KMS-11 (cell line): Measurements from ENCODE around the gene TSGA10IP.

Experiments used
- H2AFZ ChIP-seq: fragments of 200-600 bp; sonication (generic); 2 replicates; pipeline ENCODE4 v1.6.1; 2016; ENCODE audit warnings: antibody characterized with exemption, mixed run types, low read depth
- H3K27ac ChIP-seq: fragments of 200-600 bp; sonication (generic); 2 replicates; pipeline ENCODE4 v1.6.1; 2016; ENCODE audit warnings: mild to moderate bottlenecking, mixed run types
- H3K27me3 ChIP-seq: fragments of 200-600 bp; sonication (generic); 2 replicates; pipeline ENCODE4 v1.6.1; 2017; ENCODE audit warnings: mild to moderate bottlenecking, low read depth, mixed run types, moderate library complexity; ENCODE audit not compliant: insufficient read depth
- H3K36me3 ChIP-seq: fragments of 200-600 bp; sonication (generic); 2 replicates; pipeline ENCODE4 v1.6.1; 2017; ENCODE audit warnings: mild to moderate bottlenecking, mixed run types; ENCODE audit not compliant: insufficient read depth
- H3K4me1 ChIP-seq: fragments of 200-600 bp; sonication (generic); 2 replicates; pipeline ENCODE4 v1.6.1; 2016; ENCODE audit warnings: mild to moderate bottlenecking, low read depth, mixed run types; ENCODE audit not compliant: poor library complexity, severe bottlenecking
- H3K4me2 ChIP-seq: fragments of 200-600 bp; sonication (generic); 2 replicates; pipeline ENCODE4 v1.7.0; 2016; ENCODE audit warnings: mild to moderate bottlenecking, mixed run types
- H3K4me3 ChIP-seq: fragments of 200-600 bp; sonication (generic); IDR thresholded peaks from 2 replicates; pipeline ENCODE4 v1.6.1; 2017; ENCODE audit warnings: low read depth, low read length, mixed read lengths; ENCODE audit not compliant: insufficient read depth
- H3K79me2 ChIP-seq: fragments of 200-600 bp; sonication (generic); 2 replicates; pipeline ENCODE4 v1.6.1; 2016; ENCODE audit warnings: low read depth, mixed run types; ENCODE audit not compliant: insufficient read depth
- H3K9ac ChIP-seq: fragments of 200-600 bp; sonication (generic); 2 replicates; pipeline ENCODE4 v1.6.1; 2016; ENCODE audit warnings: mild to moderate bottlenecking, mixed run types
- H4K20me1 ChIP-seq: fragments of 200-600 bp; sonication (generic); 2 replicates; pipeline ENCODE4 v1.6.1; 2016; ENCODE audit warnings: mild to moderate bottlenecking, mixed run types; ENCODE audit not compliant: insufficient read depth
- TF ChIP-seq, protein P1 (sequence below): fragments of 200-600 bp; sonication (generic); conservative IDR thresholded peaks from 2 replicates; pipeline ENCODE4 v1.6.1; 2017; ENCODE audit warnings: low read depth, mild to moderate bottlenecking, antibody characterized with exemption, low read length, moderate library complexity, mixed read lengths

TSGA10IP gene

DNA sequence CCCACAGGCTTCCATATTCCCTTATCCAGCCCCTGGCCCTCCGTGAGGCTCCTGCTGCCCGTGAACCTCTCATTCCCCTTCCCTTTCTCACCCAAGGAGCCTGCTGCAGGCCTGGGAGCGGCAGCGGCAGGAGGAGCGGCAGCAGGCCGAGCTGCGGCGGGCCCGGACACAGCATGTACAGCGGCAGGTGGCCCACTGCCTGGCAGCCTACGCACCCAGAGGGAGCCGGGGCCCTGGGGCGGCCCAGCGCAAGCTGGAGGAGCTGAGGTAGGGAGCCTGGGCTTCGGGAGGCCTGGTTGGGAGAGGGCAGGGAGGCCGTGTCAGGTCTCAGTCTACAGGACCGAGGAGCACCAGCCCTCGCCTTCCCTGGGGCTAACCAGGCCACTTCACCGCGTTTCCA is 8.2 kb downstream of the TSGA10IP start:
- no peak overlapping the region for H3K4me2 ChIP-seq
- no peak overlapping the region for H3K4me3 ChIP-seq
- TF ChIP-seq, protein P1, sequence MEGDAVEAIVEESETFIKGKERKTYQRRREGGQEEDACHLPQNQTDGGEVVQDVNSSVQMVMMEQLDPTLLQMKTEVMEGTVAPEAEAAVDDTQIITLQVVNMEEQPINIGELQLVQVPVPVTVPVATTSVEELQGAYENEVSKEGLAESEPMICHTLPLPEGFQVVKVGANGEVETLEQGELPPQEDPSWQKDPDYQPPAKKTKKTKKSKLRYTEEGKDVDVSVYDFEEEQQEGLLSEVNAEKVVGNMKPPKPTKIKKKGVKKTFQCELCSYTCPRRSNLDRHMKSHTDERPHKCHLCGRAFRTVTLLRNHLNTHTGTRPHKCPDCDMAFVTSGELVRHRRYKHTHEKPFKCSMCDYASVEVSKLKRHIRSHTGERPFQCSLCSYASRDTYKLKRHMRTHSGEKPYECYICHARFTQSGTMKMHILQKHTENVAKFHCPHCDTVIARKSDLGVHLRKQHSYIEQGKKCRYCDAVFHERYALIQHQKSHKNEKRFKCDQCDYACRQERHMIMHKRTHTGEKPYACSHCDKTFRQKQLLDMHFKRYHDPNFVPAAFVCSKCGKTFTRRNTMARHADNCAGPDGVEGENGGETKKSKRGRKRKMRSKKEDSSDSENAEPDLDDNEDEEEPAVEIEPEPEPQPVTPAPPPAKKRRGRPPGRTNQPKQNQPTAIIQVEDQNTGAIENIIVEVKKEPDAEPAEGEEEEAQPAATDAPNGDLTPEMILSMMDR = no peak
- H4K20me1 ChIP-seq = no peaks in the 10 kb centered on the region
- H3K27ac ChIP-seq = no peak overlapping the region
- H3K36me3 ChIP-seq = no peaks in the 10 kb centered on the region
- no peak overlapping the region for H3K9ac ChIP-seq
- H2AFZ ChIP-seq = no peak overlapping the region
- H3K4me1 ChIP-seq = peaks cover 13% of the 10 kb centered on the region
- H3K27me3 ChIP-seq = no peaks in the 10 kb centered on the region
- no peaks in the 10 kb centered on the region for H3K79me2 ChIP-seq

DNA sequence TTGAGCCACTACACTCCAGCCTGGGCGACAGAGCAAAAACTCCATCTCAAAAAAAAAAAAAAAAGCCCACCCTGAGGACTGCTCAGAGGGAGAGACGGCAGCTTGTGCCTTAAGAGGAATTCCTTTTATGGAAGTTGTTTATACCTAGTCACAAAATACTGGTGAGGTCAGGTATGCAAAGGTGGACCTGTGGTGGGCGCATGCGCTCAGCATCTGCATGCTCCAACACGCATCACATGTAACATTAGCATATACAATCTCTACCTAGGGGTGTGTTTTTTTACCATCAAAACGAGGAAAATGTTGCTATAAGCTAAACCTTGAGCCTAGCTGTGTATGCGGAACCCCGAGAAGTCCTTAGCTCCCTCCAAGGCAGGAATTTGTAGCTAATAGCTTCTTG is 9.5 kb downstream of the TSGA10IP start:
- Histone ChIP-seq H3K4me2 (no peak overlapping the region), H3K27me3 (no peaks in the 10 kb centered on the region), H3K4me1 (peaks cover 13% of the 10 kb centered on the region), H3K4me3 (no peak overlapping the region), H4K20me1 (no peaks in the 10 kb centered on the region), H2AFZ (no peak overlapping the region), H3K36me3 (no peaks in the 10 kb centered on the region), H3K79me2 (no peaks in the 10 kb centered on the region), H3K9ac (no peak overlapping the region), H3K27ac (no peak overlapping the region)
- TF ChIP-seq, protein P1 = no peak

DNA sequence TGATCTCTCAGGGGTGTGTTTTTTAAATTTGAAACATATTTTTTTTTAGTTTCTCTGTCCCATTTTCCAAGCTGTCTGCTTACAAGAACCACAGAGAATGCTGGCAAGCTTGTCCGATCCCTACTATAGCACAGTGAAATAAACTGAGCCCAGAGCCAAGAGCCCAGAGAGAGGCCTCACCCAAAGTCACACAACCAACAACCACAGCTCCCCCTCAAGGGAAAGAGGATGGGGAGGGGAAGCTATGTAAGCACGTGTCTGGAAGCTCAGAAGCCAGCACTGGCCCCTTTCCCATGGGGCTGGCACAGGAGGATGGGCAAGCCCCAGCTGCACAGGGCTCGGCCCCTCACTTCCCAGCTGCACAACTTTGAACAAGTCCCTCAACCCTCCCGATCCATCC is 13.0 kb downstream of the TSGA10IP start:
- peaks cover 29% of the 10 kb centered on the region for H3K4me1 ChIP-seq
- no peak overlapping the region for H3K27ac ChIP-seq
- no peak overlapping the region for H3K9ac ChIP-seq
- H3K27me3 ChIP-seq = no peaks in the 10 kb centered on the region
- H3K4me2 ChIP-seq = no peak overlapping the region
- no peaks in the 10 kb centered on the region for H3K36me3 ChIP-seq
- no peak overlapping the region for H2AFZ ChIP-seq
- peaks cover 15% of the 10 kb centered on the region for H3K79me2 ChIP-seq
- 0 out of 2 replicates have a peak, but pooled peaks cover 3% of the 10 kb centered on the region for H4K20me1 ChIP-seq
- TF ChIP-seq, protein P1 = no peak
- no peak overlapping the region for H3K4me3 ChIP-seq

DNA sequence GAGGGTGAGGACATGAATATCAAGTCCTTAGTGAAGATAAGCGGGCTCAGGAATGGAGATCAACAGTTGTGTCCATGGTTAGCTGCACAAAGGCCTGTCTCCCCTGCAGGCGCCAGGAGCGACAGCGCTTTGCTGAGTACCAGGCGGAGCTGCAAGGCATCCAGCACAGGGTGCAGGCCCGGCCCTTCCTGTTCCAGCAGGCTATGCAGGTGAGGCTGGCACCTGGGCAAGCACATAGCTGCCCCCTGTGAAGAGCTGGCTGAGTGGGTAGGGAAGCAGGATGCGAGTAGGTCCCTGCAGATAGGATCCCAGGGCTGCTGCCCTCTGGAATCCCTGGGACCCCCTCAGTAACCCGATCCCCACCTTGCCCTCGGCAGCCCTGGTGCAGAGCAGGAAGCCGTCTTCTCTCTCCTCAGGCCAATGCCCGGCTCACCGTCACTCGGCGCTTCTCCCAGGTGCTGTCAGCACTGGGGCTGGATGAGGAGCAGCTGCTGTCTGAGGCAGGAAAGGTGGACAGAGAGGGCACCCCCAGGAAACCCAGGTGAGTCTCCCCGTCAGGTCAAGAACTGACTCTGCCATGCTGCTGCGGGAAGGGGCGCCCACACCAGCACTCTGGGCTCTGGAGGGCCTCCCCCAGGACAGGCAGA is 13.6 kb downstream of the TSGA10IP start:
- H2AFZ ChIP-seq = no peak overlapping the region
- H3K9ac ChIP-seq = no peak overlapping the region
- no peak overlapping the region for H3K4me2 ChIP-seq
- H3K4me1 ChIP-seq = peaks cover 35% of the 10 kb centered on the region
- H3K79me2 ChIP-seq = peaks cover 21% of the 10 kb centered on the region
- no peak overlapping the region for H3K27ac ChIP-seq
- no peaks in the 10 kb centered on the region for H3K36me3 ChIP-seq
- no peak overlapping the region for H3K4me3 ChIP-seq
- H3K27me3 ChIP-seq = no peaks in the 10 kb centered on the region
- TF ChIP-seq, protein P1 = no peak
- H4K20me1 ChIP-seq = 0 out of 2 replicates have a peak, but pooled peaks cover 3% of the 10 kb centered on the region
